Spleen (tissue), 7 donors: Measurements from ENCODE around the gene BCOR.

Experiments used
- POLR2AphosphoS5 ChIP-seq, 3 donors: sonication (generic); formaldehyde crosslinking; IDR thresholded peaks; one replicate each; pipeline ENCODE4 v1.5.1; 2017; ENCODE audit warnings: antibody characterized with exemption in 3 of 3
- TF ChIP-seq, protein P1 (sequence below), 11 experiments: fragments of 200-600 bp in 7 of 11; fragments of 450-650 bp in 4 of 11; sonication (generic) in 4 of 11; IDR thresholded peaks in 8 of 11; conservative IDR thresholded peaks in 3 of 11; 1 replicate in 7 of 11; 2 replicates in 4 of 11; pipeline versions ENCODE4 v1.4.0 to v1.8.0; 2016 to 2021; ENCODE audit warnings: antibody characterized with exemption in 11 of 11, inconsistent platforms in 4 of 11, mild to moderate bottlenecking in 1 of 11
- donor health status: DM: no; HTN: no; CAD: no; lungs with moderate emphysema.
- donor health status: DM: no; HTN: no; CAD: no.
- donor health status: DM: no; HTN: no; CAD: no.

- TF ChIP-seq, protein P1, sequence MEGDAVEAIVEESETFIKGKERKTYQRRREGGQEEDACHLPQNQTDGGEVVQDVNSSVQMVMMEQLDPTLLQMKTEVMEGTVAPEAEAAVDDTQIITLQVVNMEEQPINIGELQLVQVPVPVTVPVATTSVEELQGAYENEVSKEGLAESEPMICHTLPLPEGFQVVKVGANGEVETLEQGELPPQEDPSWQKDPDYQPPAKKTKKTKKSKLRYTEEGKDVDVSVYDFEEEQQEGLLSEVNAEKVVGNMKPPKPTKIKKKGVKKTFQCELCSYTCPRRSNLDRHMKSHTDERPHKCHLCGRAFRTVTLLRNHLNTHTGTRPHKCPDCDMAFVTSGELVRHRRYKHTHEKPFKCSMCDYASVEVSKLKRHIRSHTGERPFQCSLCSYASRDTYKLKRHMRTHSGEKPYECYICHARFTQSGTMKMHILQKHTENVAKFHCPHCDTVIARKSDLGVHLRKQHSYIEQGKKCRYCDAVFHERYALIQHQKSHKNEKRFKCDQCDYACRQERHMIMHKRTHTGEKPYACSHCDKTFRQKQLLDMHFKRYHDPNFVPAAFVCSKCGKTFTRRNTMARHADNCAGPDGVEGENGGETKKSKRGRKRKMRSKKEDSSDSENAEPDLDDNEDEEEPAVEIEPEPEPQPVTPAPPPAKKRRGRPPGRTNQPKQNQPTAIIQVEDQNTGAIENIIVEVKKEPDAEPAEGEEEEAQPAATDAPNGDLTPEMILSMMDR (IDR thresholded peaks at IDR 0.05 in 8 of 11, conservative IDR thresholded peaks at IDR 0.05 in 3 of 11): no peak
- no peak for TF ChIP-seq POLR2AphosphoS5 (IDR thresholded peaks at IDR 0.05)
Measured at GRCh38 chrX:40007131-40007755, 90.5 kb downstream of the BCOR start.
